Renal pelvis (tissue), 4 donors: Measurements from ENCODE around the gene CLIP4. TPM values are rescaled to one million over a fixed set of nuclear protein-coding genes. Genes with fewer than 3 reads are reported as not detected.
"Not testable (repeated sequence)": the region's sequence is repeated elsewhere in the genome, so short reads cannot be mapped to it uniquely, and the experiment has no call there.

Experiments used
- DNase-seq: peaks from one replicate; pipeline ENCODE4 v3.0.0-alpha.2; 2013
- polyA plus RNA-seq, 3 donors: library from polyadenylated mRNA; unstranded; fragments of 120-200 nt; gene quantifications; one replicate each; pipeline ENCODE4 v1.2.1, GENCODE V29; 2013; ENCODE audit not compliant: insufficient read length in 3 of 3

Gene CLIP4
- polyA plus RNA-seq, 3 donors, result 12.9 to 27.5 (median 20.2) TPM

DNA sequence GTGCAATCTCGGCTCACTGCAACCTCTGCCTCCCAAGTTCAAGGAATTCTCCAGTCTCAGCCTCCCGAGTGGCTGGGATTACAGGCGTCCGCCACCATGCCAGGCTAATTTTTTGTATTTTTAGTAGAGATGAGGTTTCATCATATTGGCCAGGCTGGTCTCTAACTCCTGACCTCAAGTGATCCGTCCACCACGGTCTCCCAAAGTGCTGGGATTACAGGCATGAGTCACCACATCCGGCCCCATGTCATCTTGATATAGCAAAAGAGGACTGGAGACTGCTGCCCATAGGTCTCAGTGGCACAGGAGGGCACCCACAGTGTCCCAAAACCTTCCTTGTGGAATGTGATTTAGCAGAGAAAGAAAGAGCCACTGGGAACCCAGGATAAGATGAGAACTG lies 24.9 kb upstream of the CLIP4 start:
- DNase-seq, result not testable (repeated sequence)

DNA sequence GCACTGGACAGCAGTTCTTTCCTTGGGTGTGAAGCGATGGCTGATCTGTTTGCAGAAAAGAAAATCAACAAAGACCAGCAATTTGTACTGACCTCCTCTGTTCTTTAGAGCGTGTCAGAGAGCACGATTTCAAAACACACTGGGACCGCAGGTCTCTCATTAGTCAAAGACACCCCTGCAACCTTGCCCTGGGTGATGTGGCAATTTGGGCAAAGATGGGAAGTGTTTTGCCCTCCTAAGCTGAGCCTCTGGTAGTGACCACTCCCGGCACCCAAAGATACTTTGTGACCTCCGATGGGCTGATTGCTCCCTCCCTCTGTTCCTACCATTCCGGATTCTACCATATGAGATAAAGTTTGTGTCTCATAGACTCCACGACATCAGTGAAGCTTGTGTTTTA lies 18.2 kb upstream of the CLIP4 start:
- no peak for DNase-seq

DNA sequence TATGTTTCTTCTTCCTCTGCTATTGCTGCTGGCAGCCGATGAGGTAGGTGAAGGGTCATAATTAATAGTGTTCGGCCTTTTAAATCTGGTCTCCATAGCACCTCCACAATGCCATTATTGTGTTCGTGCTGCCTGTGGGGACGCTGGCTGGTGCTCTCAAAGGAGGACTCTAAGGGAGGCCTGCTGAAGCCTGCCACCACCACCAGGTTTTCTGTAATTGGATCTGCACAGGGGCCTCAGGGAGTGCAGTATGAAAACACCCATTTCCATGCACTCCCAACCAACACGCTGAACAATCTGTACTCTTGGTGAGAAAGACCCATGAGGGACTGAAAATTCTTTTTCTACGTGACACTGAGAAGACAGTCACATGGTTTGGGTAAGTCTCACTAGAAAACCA lies 17.6 kb upstream of the CLIP4 start:
- no peak for DNase-seq

DNA sequence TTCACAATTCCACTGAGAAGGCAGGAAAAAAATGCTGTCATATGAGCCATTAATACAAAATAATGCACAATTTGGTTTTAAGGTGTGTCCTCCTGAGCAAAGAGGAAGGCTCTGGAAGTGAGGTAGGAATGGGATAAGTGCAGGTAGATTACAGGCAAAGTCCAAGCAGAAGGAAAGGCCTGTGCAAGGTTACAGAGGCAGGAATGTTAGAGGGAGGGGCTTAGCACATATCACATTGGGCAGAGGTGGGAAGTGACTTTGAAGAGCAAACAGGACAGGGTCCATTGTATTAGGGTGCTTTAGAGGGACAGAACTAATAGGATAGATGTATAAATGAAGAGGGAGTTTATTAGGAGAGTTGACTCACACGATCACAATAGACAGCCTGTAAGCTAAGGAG lies 14.7 kb upstream of the CLIP4 start:
- DNase-seq, result no peak

DNA sequence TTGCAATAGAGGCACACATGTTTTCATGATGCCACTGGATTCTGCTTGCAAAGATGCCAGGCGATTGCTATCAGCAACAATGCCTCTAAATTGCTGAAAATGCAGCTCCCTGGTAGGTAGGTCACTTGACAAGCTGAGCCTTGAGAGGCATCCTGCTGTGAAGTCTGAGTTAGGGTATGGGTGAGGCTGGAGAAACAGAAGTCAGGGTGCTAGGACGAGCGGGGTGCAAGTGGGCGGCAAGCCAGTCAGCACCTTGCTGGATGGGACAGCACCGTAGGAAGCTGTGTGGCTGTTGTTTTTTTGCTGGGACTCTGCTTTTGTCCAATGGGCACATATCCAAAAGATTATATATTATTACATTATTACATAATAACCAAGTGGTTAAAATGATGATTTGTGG lies 10.5 kb upstream of the CLIP4 start:
- no peak for DNase-seq

DNA sequence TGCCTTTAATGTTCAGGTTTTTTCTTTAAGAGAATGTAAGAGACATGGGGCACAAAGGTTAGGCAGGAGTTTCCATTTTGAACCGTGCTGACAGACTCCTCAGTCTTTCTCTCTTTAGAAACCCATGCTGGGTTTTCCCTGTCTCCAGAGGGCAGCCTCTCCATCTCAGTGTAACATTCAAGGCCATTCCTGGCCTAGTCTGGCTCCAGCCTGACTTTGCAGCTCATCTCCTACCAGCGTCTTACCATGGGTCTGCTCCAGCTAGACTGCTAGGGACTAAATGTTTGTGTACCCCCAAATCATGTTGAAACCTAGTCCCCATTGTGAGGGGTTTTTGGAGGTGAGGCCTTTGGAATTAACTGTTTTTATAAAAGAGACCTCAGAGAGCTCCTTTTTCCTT lies 9.8 kb upstream of the CLIP4 start:
- no peak for DNase-seq

DNA sequence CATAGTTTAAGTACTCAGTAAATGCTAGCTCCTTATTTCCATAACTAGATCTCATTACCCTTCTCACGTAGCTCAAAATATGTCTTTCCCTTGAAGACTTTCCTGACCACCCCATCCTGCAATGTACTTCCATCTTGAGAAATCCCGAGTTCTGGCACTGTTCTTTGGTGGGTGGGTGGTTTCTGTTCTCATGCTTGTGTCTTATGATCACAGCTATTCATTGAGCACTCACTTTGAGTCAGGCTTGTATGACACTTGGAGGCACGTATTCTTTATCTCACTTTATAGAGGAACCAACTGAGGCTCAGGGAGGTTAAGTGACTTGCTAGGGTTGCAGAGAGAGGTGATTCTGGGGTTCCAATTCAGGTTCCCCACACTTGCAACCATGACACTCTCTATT lies 9.0 kb upstream of the CLIP4 start:
- DNase-seq, result no peak

DNA sequence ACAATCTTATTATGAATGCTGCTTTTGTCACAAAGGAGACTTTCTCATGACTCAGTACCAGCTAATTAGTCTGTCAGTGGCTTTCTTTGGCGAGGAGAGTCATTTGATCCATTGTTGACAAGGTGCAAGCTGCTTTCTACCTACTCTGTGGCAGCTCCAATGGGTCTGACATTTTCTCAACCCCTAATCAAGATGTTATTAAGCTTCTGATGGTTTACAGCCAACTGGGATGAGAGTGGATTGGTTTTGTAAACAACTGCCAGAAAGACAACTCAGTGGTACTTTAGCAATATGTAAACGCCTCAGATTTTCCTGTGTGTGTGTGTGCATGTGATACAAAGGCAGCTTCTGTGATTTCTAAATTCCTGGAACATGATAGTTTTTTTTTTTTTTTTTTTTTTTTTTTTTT lies 8.2 kb upstream of the CLIP4 start:
- no peak for DNase-seq

DNA sequence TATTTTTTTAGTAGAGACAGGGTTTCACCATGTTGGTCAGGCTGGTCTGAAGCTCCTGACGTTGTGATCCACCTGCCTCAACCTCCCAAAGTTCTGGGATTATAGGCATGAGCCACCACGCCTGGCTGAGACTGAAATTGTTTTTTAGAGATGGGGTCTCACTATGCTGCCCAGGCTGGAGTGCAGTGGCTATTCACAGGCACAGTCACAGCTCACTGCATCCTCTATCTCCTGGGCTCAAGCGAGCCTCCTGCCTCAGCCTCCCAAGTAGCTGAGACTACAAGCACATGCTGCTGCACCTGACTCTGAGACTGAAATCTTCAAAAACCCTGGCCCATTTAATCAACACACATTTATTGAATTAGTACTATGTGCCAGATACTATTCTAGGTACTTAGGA lies 7.7 kb upstream of the CLIP4 start:
- not testable (repeated sequence) for DNase-seq

DNA sequence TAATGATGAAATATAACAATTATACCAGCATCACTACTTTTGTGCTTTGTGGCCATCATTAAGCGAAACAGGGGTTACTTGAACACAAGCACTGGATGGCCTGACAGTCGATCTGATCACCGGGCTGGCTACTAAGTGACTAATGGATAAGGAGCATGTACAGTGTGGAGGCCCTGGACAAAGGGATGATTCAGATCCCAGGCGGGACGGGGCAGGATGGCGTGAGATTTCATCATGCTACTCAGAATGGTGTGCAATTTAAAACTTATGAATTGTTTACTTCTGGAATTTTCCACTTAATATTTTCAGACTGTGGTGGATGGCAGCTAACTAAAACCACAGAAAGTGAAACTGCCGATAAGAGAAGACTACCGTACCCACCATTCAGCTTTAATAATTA lies 7.0 kb upstream of the CLIP4 start:
- no peak for DNase-seq

DNA sequence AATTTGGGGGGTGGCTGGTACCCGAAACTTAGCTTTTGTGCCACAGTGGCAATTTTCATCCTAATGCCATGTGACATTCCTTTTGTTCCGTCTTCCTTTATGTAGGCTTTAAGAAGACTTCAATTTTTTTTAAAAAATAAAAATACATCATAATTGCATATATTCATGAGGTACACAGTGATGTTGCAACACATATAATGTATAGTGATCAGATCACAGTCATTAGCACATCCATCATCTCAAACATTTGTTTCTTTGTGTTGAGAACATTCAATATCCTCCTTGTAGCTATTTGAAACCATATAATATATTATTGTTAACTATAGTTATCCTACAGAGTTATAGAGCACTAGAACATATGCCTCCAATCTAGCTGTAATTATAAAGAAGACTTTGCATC lies 6.0 kb upstream of the CLIP4 start:
- no peak for DNase-seq

DNA sequence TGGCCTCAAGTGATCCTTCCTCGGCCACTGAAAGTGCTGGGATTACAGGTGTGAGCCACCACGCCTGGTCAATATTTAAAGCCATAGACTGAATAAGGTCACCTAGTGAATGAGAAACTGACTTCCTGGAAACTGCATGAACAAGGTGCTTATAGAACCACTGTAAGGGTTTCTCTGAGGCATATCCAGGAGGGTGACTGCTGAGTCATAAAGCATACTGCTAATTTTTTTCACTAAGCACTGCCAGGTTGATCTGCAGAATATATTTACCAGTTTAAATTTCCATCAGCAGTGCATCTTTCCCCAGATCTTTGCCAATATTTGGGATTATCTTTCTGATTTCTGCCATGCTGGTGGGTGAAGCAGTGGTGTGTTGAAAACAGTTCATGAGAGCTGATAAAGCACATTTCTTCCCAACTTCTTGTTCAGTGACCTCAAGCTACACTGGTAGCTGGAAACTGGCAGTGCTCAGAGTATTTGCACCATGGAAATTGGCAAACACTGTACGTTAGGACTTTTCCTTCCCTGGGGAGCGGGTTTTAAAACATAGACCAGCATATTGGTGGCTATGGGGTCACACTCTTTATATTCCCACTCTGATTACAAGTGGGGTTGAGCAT lies 4.2 kb upstream of the CLIP4 start:
- no peak for DNase-seq

DNA sequence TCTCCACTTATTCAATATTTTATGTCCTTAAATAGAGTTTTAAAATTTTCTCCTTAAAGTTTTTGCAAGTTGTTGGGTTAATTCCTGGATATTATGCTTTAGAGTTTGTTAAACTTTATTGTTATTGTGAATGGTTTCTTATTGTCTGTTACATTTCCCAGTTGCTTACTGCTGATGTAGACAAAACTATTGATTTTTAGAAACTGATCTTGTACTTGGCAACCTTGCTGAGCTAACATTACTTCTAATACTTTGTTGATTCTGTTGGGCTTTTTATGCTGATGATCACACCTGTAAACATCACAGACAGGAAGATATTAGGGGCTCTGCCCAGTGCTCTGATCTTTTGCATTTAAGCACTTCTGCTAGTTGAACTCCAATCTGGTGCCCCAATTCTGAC lies 2.8 kb upstream of the CLIP4 start:
- DNase-seq, result no peak

DNA sequence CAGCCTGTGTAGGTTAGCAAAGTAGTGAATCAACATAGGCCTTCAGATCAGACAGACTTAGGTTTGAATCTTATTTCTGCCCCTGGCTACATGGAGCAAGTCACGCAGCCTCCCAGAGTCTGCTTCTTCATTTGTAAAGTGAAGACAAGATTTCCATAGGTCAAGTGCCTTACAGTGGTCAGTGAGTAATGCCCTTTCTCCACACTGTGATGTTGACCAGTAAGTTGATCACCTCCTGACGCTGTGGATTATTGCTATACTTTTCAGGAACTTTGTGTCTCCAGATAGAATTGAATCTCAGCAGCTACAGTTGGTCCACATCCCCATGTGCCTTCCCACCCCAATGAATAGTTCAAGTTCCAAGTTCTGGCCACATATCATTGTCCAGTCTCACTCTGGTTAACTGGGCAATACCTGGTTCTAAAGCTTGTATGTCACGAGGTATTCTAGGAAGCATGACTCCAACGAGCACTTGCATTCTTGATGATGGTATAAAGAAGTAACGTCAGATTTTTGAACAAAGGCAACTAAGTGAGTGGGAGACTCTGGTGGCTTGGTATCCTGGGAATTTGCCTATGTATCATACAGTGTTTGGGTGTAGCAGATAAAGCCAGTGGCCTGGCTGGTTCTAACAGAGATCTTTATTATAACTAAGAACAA lies 2.1 kb upstream of the CLIP4 start:
- no peak for DNase-seq

DNA sequence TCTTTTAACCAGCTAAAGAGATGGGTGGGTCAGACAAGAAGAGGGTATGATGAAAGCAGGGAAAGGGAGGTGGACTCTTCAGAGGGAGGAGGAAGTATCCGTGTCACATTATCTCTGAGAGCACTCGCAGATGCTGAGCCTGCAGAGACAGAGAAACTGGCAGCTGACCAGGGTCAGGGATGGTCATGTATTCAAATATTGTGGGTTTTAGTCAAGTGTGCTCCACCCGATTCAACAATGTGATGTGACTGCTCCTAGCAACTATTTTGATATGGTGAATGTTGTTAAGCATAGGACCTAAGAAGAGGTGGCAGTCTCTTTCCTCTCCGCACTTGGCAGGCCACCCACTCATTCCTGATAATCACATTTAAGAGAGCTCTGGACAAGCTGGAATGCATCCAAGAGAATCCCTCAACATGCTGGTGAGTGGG lies 1.3 kb upstream of the CLIP4 start:
- no peak for DNase-seq

DNA sequence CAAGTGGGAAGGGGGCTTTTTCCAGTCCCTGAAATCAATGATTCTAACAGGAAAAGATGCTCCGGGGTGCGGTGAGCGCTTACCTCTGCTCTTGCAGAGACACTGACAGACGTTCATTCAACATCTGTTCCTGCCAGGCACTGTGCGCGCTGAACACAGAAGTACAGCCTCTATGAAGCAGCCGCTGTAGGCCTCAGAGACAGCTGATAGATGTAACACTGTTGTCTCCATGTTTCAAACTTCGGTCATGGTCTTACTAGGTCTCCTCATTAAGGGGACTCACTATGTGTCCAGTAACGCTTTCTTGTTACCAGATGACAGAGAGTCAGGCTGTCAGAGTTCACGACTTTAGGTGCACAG lies 649 bp upstream of the CLIP4 start:
- no peak for DNase-seq

DNA sequence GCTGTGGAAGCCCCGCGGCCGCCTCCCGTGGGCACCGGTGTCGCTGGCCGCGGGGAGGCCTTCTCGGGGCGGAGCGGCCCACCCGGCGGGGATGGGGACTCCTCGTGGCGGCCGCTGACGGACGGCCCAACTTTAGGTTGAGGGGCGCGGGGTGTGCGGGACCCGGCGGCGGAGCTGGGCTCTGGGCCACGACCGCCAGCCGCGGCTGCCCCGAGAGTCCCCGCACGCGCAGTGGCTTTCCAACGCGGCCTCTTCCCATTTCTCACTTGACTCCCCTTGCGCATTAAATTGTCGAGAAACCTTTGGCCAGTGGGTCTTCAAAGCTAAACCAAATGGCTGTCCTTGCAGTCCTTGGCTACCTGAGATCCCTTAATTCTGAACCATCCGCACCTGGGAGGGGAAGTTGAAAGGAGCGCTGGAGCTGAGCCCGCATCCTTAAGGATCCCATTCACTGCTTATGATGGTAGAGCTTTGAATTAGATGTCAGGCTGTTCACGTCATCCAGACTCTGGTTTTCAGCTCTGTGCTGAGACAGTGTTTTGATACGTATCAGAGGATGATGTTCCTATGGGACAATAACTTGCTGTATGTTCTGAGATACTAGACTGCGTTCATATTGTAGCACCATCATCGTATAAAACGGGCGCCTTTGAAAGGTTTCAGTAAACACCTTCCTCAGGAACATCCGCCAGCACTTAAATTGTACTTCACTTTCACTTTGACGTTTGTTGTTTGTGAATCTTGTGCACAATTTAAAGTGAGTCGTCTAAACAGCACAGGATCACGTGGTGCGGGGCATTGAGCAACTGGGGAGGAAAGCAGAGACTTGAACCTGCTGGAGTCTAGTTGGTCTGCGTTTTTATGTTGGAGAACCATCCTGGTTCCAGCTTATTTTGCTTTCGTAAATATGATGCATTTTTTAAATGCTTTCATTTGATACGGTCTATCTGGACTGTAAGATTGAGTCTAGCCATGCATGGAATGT lies 874 bp downstream of the CLIP4 start:
- DNase-seq, result no peak

DNA sequence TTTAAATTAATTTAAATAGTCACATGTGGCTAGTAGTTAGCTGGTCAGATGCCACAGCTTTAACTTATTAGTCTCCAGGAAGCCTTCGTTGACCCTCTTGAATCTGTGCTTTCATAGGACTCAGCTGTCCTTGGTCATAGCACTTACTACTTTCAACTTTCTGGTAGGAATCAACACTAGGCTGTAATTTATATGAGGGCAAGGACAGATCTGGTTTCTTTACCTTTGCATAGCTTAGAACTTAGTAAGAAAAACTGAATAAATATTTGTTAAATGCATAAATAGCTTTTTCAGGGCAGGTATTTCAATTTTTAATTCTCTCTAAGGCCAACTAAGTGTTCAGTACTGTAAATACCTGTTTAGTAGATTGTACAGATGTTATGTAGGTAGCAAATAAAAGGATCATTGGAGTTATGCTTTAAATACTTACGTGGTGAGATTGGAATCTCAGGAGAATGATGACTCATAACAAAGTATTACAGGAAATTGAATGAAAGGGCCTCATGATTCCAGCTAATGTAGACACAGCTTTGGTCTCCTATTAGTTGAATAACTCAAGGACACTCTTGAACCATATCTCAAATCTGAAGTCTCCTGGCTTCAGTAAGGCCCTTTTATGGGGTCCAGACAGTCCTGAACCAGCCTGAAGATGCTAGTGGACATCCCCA lies 2.6 kb downstream of the CLIP4 start:
- DNase-seq, result no peak

DNA sequence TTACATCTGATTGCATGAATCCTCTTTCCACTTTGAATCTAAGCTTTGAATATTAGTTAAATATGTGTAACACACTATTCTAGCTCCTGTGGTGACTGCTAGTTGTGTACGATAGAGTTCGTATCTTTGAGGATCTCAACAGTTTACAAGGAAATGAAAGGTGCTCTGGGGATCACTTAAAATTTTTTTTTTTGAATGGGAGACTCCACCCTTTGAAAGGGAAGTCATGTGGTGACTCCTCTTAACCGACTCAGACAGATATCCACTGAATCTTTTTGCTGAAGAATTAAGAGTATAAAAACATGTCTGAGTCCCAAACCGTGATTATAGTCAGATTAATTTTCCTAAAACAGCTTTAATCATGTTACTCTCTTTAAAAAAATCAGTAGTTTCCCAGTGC lies 4.0 kb downstream of the CLIP4 start:
- no peak for DNase-seq

DNA sequence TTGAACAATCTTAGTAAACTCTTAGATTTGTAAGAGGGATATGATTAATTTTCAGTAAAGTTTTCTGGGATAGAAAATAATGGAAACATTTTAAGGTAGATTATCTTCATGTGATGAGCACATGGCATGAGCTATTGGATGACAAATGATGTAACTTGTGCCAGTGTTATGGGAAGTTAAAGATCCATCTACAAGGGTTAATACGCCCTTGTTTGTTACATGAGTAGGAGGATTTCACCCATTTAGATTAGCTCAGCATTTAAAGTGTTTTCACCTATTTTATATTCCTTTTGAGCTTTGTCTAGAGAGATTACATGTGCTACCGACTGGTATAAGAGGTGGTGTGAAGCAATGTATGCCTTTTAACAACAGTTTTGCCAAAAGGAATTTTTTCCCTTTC lies 5.6 kb downstream of the CLIP4 start:
- DNase-seq, result no peak

DNA sequence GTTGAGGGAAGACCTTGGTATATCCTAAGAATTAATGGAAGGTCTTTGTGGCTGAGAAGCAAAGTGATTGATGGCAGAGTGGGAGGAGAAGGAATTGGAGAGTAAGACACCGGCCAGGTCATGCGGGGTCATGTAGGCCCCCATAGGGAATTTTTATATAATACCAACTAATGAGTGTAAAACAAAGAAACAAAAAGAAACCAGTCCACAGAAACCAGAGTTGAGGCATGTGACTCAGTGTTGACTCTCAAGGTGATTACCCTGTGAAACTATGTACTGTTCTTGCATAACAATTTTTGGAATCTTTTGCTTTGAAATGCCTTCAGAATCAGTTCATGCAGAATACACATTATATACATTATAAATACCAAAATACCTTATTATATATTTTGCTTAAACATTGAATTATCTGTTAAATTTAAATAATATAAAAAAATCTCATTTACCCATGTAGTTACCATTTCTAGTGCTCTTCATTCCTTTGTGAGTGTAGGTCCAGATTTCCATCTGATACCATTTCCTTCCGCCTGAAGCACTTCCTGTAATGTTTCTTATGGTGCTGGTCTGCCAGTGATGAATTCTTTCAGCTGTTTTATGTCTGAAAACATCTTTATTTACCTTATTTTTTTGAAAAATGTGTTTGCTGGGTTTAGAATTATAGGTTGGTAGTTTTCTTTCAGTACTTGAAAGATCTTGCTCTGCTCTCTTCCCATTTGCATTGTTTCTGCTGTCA lies 8.6 kb downstream of the CLIP4 start:
- DNase-seq, result no peak

DNA sequence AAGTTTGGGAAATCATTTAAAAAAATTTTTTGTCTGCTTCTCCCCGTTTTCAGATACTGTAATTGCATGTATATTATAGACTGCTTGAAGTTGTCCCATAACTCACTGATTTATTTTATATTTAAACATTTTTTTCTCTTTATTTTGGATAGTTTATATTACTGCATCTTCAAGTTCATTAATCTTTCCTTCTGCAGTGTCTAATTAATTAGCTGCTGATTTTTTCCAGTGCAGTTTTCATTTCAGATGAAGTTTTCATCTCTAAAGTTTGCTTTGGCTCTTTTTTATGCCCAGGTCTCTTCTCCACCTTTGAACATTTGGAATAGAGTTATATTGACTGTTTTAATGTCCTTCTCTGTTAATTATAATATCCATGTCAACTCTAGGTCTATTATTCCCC lies 9.3 kb downstream of the CLIP4 start:
- no peak for DNase-seq
